ENCODE data around the gene UBE2E2. TPM values are rescaled to one million over a fixed set of nuclear protein-coding genes. Genes with fewer than 3 reads are reported as not detected.

The UBE2E2 gene
- polyA plus RNA-seq, 1 donor (not counting 4 experiments of a cell fraction or from before 2014, with no cell fraction given), result 63.2 TPM

DNA sequence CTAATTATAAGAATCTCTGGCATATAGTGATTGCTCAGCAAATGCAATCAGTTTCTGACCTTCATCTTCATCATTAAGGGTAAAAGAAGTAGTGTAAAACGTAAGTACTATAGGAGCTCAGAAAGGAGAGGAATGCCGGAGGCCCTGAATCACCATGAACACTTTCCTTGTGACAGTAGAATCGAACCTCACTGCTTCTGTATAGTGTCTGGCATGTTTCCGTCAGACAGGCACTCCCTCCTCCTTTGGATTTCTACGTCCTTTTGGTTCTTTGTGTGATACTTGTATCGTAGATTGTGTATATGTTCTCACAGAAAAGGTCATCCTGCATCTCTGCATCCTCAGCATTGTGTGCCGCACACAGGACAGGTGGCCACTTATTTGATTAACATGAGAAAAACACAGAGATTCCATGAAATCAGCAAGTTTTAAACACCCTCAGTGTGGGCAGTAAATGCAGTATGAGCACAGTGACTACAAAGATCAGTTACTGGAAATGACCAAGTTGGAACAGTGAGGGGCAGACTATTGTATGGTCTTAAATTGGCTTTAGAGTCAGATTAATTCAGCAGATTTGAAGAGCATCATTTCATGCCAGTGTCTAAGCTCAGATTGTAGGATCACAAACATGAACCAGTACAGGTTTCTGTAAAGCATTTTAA lies 234.5 kb downstream of the UBE2E2 start:
- H3K36me3 ChIP-seq (ENCODE audit: control insufficient read depth in 2 of 2, extremely low read depth in 1 of 2, insufficient read depth in 2 of 2, low read length in 2 of 2), result no peaks in the 10 kb centered on the region
- dilution Hi-C loops (cut with MboI; ENCODE audit: extremely low pct_ligation_motif_present, low sequenced_read_pairs), result no loop called here
- peaks cover 2% of the 10 kb centered on the region for H4K20me1 ChIP-seq (ENCODE audit: control insufficient read depth, extremely low read depth, insufficient read depth, low read length)

DNA sequence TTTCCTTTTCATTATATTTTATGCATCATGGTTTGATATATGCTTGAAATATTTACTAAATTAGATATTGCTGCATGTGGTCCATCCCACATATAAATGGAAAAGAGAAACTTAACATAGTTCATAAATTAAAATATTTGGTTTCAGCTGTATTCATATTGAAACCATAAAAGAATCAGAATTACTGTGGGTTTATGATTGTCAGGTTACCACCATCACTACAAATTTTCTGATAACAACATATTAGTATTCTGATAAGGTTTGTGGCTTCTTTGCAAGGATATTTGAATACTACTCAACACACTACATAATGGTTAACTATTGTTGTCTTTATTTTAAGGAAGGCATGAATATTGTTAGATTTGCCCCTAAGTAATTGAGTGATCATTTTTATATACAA lies 235.5 kb downstream of the UBE2E2 start:
- Histone ChIP-seq H3K79me2 (ENCODE audit: control insufficient read depth, insufficient read depth, low read length) (no peaks in the 10 kb centered on the region), H2AFZ (ENCODE audit: control insufficient read depth, low read length) (no peak overlapping the region), H4K20me1 (ENCODE audit: control insufficient read depth, extremely low read depth, insufficient read depth, low read length) (peaks cover 2% of the 10 kb centered on the region), H3K4me1 (ENCODE audit: control insufficient read depth, extremely low read depth, insufficient read depth, low read length) (no peaks in the 10 kb centered on the region), H3K27me3 (ENCODE audit: control insufficient read depth, extremely low read depth, insufficient read depth, low read length) (no peaks in the 10 kb centered on the region), H3K27ac (ENCODE audit: control insufficient read depth, insufficient read depth, low read length) (no peak overlapping the region), H3K4me3 (ENCODE audit: control insufficient read depth in 2 of 3, extremely low read depth in 1 of 3, insufficient read depth in 2 of 3, low read depth in 1 of 3, low read length in 3 of 3) (no peak overlapping the region), H3K36me3 (ENCODE audit: control insufficient read depth in 2 of 2, extremely low read depth in 1 of 2, insufficient read depth in 2 of 2, low read length in 2 of 2) (no peaks in the 10 kb centered on the region), H3K9me3 (ENCODE audit: control insufficient read depth, low read depth, low read length) (no peaks in the 10 kb centered on the region), H3K9ac (ENCODE audit: control insufficient read depth, extremely low read depth, insufficient read depth, low read length) (no peak overlapping the region), H3K4me2 (ENCODE audit: control insufficient read depth, extremely low read depth, insufficient read depth, low read depth, low read length) (no peak overlapping the region), H3K9me1 (ENCODE audit: control insufficient read depth, extremely low read depth, insufficient read depth, low read length) (no peaks in the 10 kb centered on the region)
- TF ChIP-seq, protein P1, sequence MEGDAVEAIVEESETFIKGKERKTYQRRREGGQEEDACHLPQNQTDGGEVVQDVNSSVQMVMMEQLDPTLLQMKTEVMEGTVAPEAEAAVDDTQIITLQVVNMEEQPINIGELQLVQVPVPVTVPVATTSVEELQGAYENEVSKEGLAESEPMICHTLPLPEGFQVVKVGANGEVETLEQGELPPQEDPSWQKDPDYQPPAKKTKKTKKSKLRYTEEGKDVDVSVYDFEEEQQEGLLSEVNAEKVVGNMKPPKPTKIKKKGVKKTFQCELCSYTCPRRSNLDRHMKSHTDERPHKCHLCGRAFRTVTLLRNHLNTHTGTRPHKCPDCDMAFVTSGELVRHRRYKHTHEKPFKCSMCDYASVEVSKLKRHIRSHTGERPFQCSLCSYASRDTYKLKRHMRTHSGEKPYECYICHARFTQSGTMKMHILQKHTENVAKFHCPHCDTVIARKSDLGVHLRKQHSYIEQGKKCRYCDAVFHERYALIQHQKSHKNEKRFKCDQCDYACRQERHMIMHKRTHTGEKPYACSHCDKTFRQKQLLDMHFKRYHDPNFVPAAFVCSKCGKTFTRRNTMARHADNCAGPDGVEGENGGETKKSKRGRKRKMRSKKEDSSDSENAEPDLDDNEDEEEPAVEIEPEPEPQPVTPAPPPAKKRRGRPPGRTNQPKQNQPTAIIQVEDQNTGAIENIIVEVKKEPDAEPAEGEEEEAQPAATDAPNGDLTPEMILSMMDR (optimal IDR thresholded peaks at IDR 0.05 in 1 of 3, IDR thresholded peaks at IDR 0.05 in 1 of 3, conservative IDR thresholded peaks at IDR 0.05 in 1 of 3; ENCODE audit: extremely low read depth in 1 of 3, insufficient read depth in 2 of 3, low read length in 3 of 3), result no peak
- no peak for TF ChIP-seq EZH2 (IDR thresholded peaks at IDR 0.05; ENCODE audit: low read length)
- DNase-seq (ENCODE audit: low read depth, low spot score) (no peak), FAIRE-seq (no peak)
- dilution Hi-C loops (cut with MboI; ENCODE audit: extremely low pct_ligation_motif_present, low sequenced_read_pairs), result no loop called here

More for the DNA sequence above, 234.5 kb downstream of the UBE2E2 start:
- H3K4me3 ChIP-seq (ENCODE audit: control insufficient read depth in 2 of 3, extremely low read depth in 1 of 3, insufficient read depth in 2 of 3, low read depth in 1 of 3, low read length in 3 of 3), result no peak overlapping the region
- TF ChIP-seq, protein P1 (optimal IDR thresholded peaks at IDR 0.05 in 1 of 3, IDR thresholded peaks at IDR 0.05 in 1 of 3, conservative IDR thresholded peaks at IDR 0.05 in 1 of 3; ENCODE audit: extremely low read depth in 1 of 3, insufficient read depth in 2 of 3, low read length in 3 of 3), result no peak
- no peak for TF ChIP-seq EZH2 (IDR thresholded peaks at IDR 0.05; ENCODE audit: low read length)
- no peaks in the 10 kb centered on the region for H3K9me3 ChIP-seq (ENCODE audit: control insufficient read depth, low read depth, low read length)
- H3K9ac ChIP-seq (ENCODE audit: control insufficient read depth, extremely low read depth, insufficient read depth, low read length), result no peak overlapping the region
- H3K79me2 ChIP-seq (ENCODE audit: control insufficient read depth, insufficient read depth, low read length), result no peaks in the 10 kb centered on the region
- H3K27me3 ChIP-seq (ENCODE audit: control insufficient read depth, extremely low read depth, insufficient read depth, low read length), result no peaks in the 10 kb centered on the region
- no peak for DNase-seq (ENCODE audit: low read depth, low spot score)
- H3K9me1 ChIP-seq (ENCODE audit: control insufficient read depth, extremely low read depth, insufficient read depth, low read length), result no peaks in the 10 kb centered on the region
- H3K4me2 ChIP-seq (ENCODE audit: control insufficient read depth, extremely low read depth, insufficient read depth, low read depth, low read length), result no peak overlapping the region
- no peaks in the 10 kb centered on the region for H3K4me1 ChIP-seq (ENCODE audit: control insufficient read depth, extremely low read depth, insufficient read depth, low read length)
- no peak overlapping the region for H3K27ac ChIP-seq (ENCODE audit: control insufficient read depth, insufficient read depth, low read length)
- FAIRE-seq, result no peak
- H2AFZ ChIP-seq (ENCODE audit: control insufficient read depth, low read length), result no peak overlapping the region

Data from keratinocyte (primary cell).